Small intestine (tissue), 7 donors: ENCODE data around the gene RUVBL2. TPM values are rescaled to one million over a fixed set of nuclear protein-coding genes. Genes with fewer than 3 reads are reported as not detected.

Experiments used
- DNase-seq, 2 donors: peaks; one replicate each; pipeline versions ENCODE4 v3.0.0 to v3.0.0-alpha.2; 2013
- FAIRE-seq: peaks from 2 replicates; lab custom pipeline; 2012; peaks lifted over from hg19 to GRCh38; lab: Jason Lieb, UNC
- H3K27ac ChIP-seq, 3 donors: one replicate each; pipeline ENCODE4 v1.5.1; 2013; ENCODE audit warnings: low read length in 2 of 3, mild to moderate bottlenecking in 2 of 3, control low read depth in 1 of 3, inconsistent platforms in 1 of 3, low read depth in 1 of 3, moderate library complexity in 1 of 3
- H3K27me3 ChIP-seq, 3 donors: one replicate each; pipeline ENCODE4 v1.6.1; 2013; ENCODE audit warnings: low read length in 3 of 3, inconsistent platforms in 1 of 3; ENCODE audit not compliant: control insufficient read depth in 3 of 3, insufficient read depth in 3 of 3
- H3K36me3 ChIP-seq, 3 donors: one replicate each; pipeline ENCODE4 v1.6.1; 2013; ENCODE audit warnings: low read length in 3 of 3, inconsistent platforms in 1 of 3, low read depth in 1 of 3, mild to moderate bottlenecking in 1 of 3, moderate library complexity in 1 of 3; ENCODE audit not compliant: control insufficient read depth in 3 of 3, insufficient read depth in 2 of 3
- H3K4me1 ChIP-seq, 3 donors: one replicate each; pipeline ENCODE4 v1.6.1; 2013; ENCODE audit warnings: low read length in 2 of 3, inconsistent platforms in 1 of 3, low read depth in 1 of 3, mild to moderate bottlenecking in 1 of 3, moderate library complexity in 1 of 3; ENCODE audit not compliant: control insufficient read depth in 3 of 3, insufficient read depth in 2 of 3
- H3K4me3 ChIP-seq, 3 donors: one replicate each; pipeline ENCODE4 v1.5.1; 2013; ENCODE audit warnings: low read length in 3 of 3, control low read depth in 1 of 3, inconsistent platforms in 1 of 3, low read depth in 1 of 3, mild to moderate bottlenecking in 1 of 3, moderate library complexity in 1 of 3
- H3K9me3 ChIP-seq, 2 donors: one replicate each; pipeline ENCODE4 v1.6.1; 2013; ENCODE audit warnings: low read depth in 1 of 2, low read length in 1 of 2; ENCODE audit not compliant: control insufficient read depth in 2 of 2, insufficient read depth in 1 of 2
- whole genome bisulfite sequencing, 3 donors: extraction: QIAGEN DNeasy Blood & Tissue Kit; methylation state at CpG; one replicate each; pipeline ENCODE4 v1.1.7; 2013; 5-methylcytosine and 5-hydroxymethylcytosine counted together
- polyA plus RNA-seq, 4 donors: library from polyadenylated mRNA; stranded (reverse) in 3 of 4; unstranded in 1 of 4; fragments of 200-250 nt in 3 of 4; fragments of 120-200 nt in 1 of 4; gene quantifications; one replicate each; pipeline versions ENCODE4 v1.2.1 to v1.2.3, GENCODE V29; 2013
- donor health status: healthy with polysubstance abuse.
- donor health status: control.
- donor health status: control.
- donor health status: Bipolar disorder and iron deficiency.
- donor health status: healthy.

Gene RUVBL2
- polyA plus RNA-seq, 4 donors: 45.4 to 108 (median 57.3) TPM

GRCh38 chr19:49059053-49059452, 65.4 kb downstream of the RUVBL2 start:
- FAIRE-seq: no peak
- Histone ChIP-seq H3K4me3 (no peak overlapping the region), H3K4me1 (peaks cover 0 to 17% (median 2%) of the 10 kb centered on the region in 3 donors), H3K27me3 (peaks cover 0 to 79% (median 10%) of the 10 kb centered on the region in 3 donors), H3K36me3 (no peaks in the 10 kb centered on the region), H3K9me3 (peaks cover 0 to 2% of the 10 kb centered on the region in 2 donors), H3K27ac (no peak overlapping the region)
- DNase-seq: no peak
- WGBS, 3 donors: 54 to 68% (median 62%) methylated on average over 9 of the region's 9 CpGs

GRCh38 chr19:49061000-49061399, 67.3 kb downstream of the RUVBL2 start:
- Histone ChIP-seq H3K36me3 (no peaks in the 10 kb centered on the region), H3K9me3 (peaks cover 0 to 2% of the 10 kb centered on the region in 2 donors), H3K4me1 (peaks cover 0 to 17% (median 2%) of the 10 kb centered on the region in 3 donors), H3K27me3 (peaks cover 0 to 87% (median 15%) of the 10 kb centered on the region in 3 donors), H3K27ac (no peak overlapping the region), H3K4me3 (no peak overlapping the region)
- DNase-seq (no peak), FAIRE-seq (no peak)
- 92 to 96% (median 94%) methylated on average over 2 of the region's 2 CpGs for WGBS, 3 donors

DNA sequence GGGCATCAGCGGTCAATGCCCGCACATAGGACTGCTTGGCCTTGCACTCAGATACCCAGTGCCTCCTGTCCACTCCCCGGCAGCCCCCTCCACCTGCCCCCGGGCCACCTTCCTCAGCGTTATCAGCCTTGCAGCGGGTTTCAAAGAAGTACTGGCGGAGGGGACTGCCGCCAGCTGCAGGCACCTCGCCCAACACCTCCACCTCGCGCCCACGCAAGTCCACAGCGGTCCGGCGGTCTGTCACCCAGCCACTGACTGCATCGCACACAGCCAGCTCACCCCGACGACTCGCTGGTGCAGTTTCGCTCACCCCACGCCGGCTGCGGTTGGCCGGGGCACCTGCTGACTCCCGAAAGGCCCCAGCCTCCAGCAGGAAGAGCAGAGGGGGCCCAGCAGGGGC, 67.8 kb downstream of the RUVBL2 start:
- no peak for FAIRE-seq
- Histone ChIP-seq H3K27me3 (peaks cover 0 to 87% (median 18%) of the 10 kb centered on the region in 3 donors), H3K27ac (no peak overlapping the region), H3K36me3 (no peaks in the 10 kb centered on the region), H3K4me1 (peaks cover 0 to 15% (median 2%) of the 10 kb centered on the region in 3 donors), H3K9me3 (peaks cover 0 to 2% of the 10 kb centered on the region in 2 donors), H3K4me3 (no peak overlapping the region)
- DNase-seq: no peak
- 49 to 62% (median 58%) methylated on average over 19 to 25 of the region's 25 CpGs for WGBS, 3 donors

GRCh38 chr19:49064029-49064629, 70.4 kb downstream of the RUVBL2 start:
- H3K9me3 ChIP-seq: no peaks in the 10 kb centered on the region
- WGBS, 3 donors: 40 to 51% (median 51%) methylated on average over 7 to 10 of the region's 10 CpGs
- no peaks in the 10 kb centered on the region for H3K36me3 ChIP-seq
- H3K27ac ChIP-seq: no peak overlapping the region
- H3K4me1 ChIP-seq: no peaks in the 10 kb centered on the region
- no peak overlapping the region for H3K4me3 ChIP-seq
- DNase-seq (no peak), FAIRE-seq (no peak)
- H3K27me3 ChIP-seq: peaks cover 0 to 76% (median 18%) of the 10 kb centered on the region in 3 donors

DNA sequence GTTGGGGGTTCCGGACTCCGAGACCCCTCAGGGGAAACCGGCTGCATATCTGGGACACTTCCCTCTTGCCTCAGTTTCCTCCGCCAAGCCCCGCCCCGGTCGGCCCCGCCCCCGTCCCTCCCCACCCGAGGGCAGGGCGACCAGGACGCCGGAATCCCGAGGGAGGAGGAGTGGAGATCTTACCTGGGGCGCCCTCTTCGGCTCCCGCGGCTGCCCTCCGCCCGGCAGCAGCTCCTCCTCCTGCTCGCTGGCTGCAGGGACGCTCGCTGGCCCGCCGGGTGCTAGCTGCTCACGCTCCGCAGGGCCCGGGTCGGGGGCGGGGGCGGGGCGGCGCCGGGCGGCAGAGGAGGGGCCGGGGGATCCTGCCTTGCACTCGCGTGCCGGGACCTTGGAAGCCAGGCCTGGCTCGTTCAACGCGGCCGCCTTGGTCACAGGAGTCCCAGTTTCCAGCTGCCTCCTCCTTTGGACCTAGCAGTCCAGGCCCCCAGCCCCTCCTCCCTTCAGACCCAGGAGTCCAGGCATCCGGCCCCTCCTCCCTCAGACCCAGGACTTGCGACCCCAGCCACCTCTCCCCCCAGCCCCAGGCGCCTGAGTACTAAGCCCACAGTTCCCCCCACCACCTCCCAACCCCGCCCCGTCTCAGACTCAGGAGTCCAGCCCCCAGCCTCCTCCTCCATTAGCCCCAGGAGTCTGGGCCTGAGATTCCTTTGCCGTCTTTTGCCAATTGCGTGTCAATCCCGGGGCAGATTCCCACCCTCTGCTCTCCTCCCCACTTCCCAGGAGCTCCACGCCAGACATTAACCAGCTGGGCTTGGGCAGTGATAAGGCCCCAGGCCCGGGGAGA, 71.3 kb downstream of the RUVBL2 start, which contains the start of gene NTF4:
NTF4 (minus strand) TSS at position 51 of the 844 bp plus-strand sequence. CDS start 2,821 bp downstream, outside the sequence.
- Histone ChIP-seq H3K27me3 (peaks cover 0 to 76% (median 18%) of the 10 kb centered on the region in 3 donors), H3K36me3 (no peaks in the 10 kb centered on the region), H3K27ac (no peak within 1 kb of the TSS), H3K4me1 (no peaks in the 10 kb centered on the region), H3K9me3 (no peaks in the 10 kb centered on the region), H3K4me3 (peak within 1 kb of the TSS in 2 of 3 donors; percentile 7 to 17)
- DNase-seq (peak in 1 of 2 donors; percentile 27), FAIRE-seq (no peak)
- 3 to 7% (median 4%) methylated on average over 33 to 53 of the region's 53 CpGs for WGBS, 3 donors

Other genes starting within 250 kb of the RUVBL2 start
- under 1 TPM in 2 of 4 donors, not detected in 2; 0.31 to 0.45 TPM for gene IZUMO1, start 247.0 kb upstream of the RUVBL2 start, polyA plus RNA-seq
- gene FUT1, start 241.2 kb upstream of the RUVBL2 start, polyA plus RNA-seq: 1 to 10 TPM in 2 of 4 donors, under 1 TPM in 2; 0.22 to 7.8 (median 1.1) TPM
- gene FGF21, start 238.4 kb upstream of the RUVBL2 start, polyA plus RNA-seq: under 1 TPM in 1 of 4 donors, not detected in 3; 0.09 TPM
- gene BCAT2, start 182.9 kb upstream of the RUVBL2 start, polyA plus RNA-seq: 10 to 100 TPM; 16.2 to 70.9 (median 30.2) TPM
- 100 to 1,000 TPM in 1 of 4 donors, 10 to 100 TPM in 1, 1 to 10 TPM in 1, not detected in 1; 4.4 to 102 (median 11.6) TPM for gene HSD17B14, start 157.4 kb upstream of the RUVBL2 start, polyA plus RNA-seq
- gene PLEKHA4, start 125.3 kb upstream of the RUVBL2 start, polyA plus RNA-seq: 10 to 100 TPM in 2 of 4 donors, 1 to 10 TPM in 2; 4.0 to 20.3 (median 12.8) TPM
- gene PPP1R15A, start 121.5 kb upstream of the RUVBL2 start, polyA plus RNA-seq: 10 to 100 TPM; 52.8 to 73.0 (median 60.6) TPM
- gene TULP2, start 95.1 kb upstream of the RUVBL2 start, polyA plus RNA-seq: under 1 TPM in 2 of 4 donors, not detected in 2; 0.10 to 0.38 TPM
- 100 to 1,000 TPM; 102 to 359 (median 228) TPM for gene NUCB1, start 93.6 kb upstream of the RUVBL2 start, polyA plus RNA-seq
- 10 to 100 TPM in 2 of 4 donors, 1 to 10 TPM in 2; 2.9 to 36.2 (median 13.8) TPM for gene DHDH, start 60.2 kb upstream of the RUVBL2 start, polyA plus RNA-seq
- gene BAX, start 39.0 kb upstream of the RUVBL2 start, polyA plus RNA-seq: 100 to 1,000 TPM; 138 to 199 (median 162) TPM
- 1,000 to 10,000 TPM; 4,142 to 9,292 (median 8,268) TPM for gene FTL, start 28.6 kb upstream of the RUVBL2 start, polyA plus RNA-seq
- gene GYS1, start 578 bp upstream of the RUVBL2 start, polyA plus RNA-seq: 10 to 100 TPM; 16.2 to 40.0 (median 25.0) TPM
- gene LHB, start 23.2 kb downstream of the RUVBL2 start, polyA plus RNA-seq: 10 to 100 TPM in 1 of 4 donors, 1 to 10 TPM in 2, under 1 TPM in 1; 0.12 to 40.5 (median 5.2) TPM
- not detected for gene CGB3, start 30.4 kb downstream of the RUVBL2 start, polyA plus RNA-seq
- not detected for gene CGB2, start 38.0 kb downstream of the RUVBL2 start, polyA plus RNA-seq
- not detected for gene CGB1, start 43.0 kb downstream of the RUVBL2 start, polyA plus RNA-seq
- gene CGB5, start 50.0 kb downstream of the RUVBL2 start, polyA plus RNA-seq: under 1 TPM in 1 of 4 donors, not detected in 3; 0.09 TPM
- not detected for gene CGB8, start 55.2 kb downstream of the RUVBL2 start, polyA plus RNA-seq
- under 1 TPM in 2 of 4 donors, not detected in 2; 0.03 to 0.13 TPM for gene CGB7, start 63.9 kb downstream of the RUVBL2 start, polyA plus RNA-seq
- under 1 TPM in 1 of 4 donors, not detected in 3; 0.34 TPM for gene NTF4, start 70.9 kb downstream of the RUVBL2 start, polyA plus RNA-seq
- gene KCNA7, start 78.8 kb downstream of the RUVBL2 start, polyA plus RNA-seq: under 1 TPM in 1 of 4 donors, not detected in 3; 0.03 TPM
- 100 to 1,000 TPM; 159 to 237 (median 223) TPM for gene SNRNP70, start 91.6 kb downstream of the RUVBL2 start, polyA plus RNA-seq
- gene LIN7B, start 120.5 kb downstream of the RUVBL2 start, polyA plus RNA-seq: 10 to 100 TPM in 2 of 4 donors, 1 to 10 TPM in 2; 7.7 to 21.9 (median 14.5) TPM
- 1 to 10 TPM; 1.4 to 7.6 (median 4.4) TPM for gene C19orf73, start 125.3 kb downstream of the RUVBL2 start, polyA plus RNA-seq
- 10 to 100 TPM in 3 of 4 donors, 1 to 10 TPM in 1; 2.8 to 48.6 (median 30.1) TPM for gene PPFIA3, start 125.7 kb downstream of the RUVBL2 start, polyA plus RNA-seq
- 1 to 10 TPM in 3 of 4 donors, under 1 TPM in 1; 0.67 to 2.6 (median 2.0) TPM for gene HRC, start 161.5 kb downstream of the RUVBL2 start, polyA plus RNA-seq
- gene TRPM4, start 163.9 kb downstream of the RUVBL2 start, polyA plus RNA-seq: 100 to 1,000 TPM in 2 of 4 donors, 10 to 100 TPM in 2; 15.8 to 298 (median 92.6) TPM